GM04503 (cell line): ENCODE results near the gene CCSER1.
"Not testable (repeated sequence)": the region's sequence is repeated elsewhere in the genome, so short reads cannot be mapped to it uniquely, and the experiment has no call there.

ENCODE experiments used
- DNase-seq: peaks from one replicate; pipeline ENCODE4 v3.0.0-alpha.2; 2012; ENCODE audit warnings: low read depth

The CCSER1 gene

GRCh38 chr4:91592125-91592524 is 1464.9 kb downstream of the CCSER1 start:
- DNase-seq, result no peak

DNA sequence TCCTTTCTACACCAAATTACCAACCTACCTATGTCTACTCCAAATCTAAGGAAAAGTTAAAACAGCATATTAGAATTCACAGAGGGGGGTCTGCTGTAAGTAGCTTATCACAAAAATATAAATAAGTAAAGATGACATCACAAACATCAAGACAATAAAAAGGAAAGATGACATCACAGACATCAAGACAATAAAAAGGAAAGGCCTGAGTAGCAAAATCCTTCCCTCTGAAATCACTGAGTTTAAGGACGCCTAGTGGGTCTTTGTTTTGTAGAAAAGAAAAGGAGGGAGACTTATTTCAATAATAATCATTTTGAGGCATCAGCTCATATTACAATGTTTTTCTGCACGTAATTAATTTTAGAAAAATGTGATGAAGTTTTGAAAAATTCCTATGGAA is 1469.5 kb downstream of the CCSER1 start:
- no peak for DNase-seq

DNA sequence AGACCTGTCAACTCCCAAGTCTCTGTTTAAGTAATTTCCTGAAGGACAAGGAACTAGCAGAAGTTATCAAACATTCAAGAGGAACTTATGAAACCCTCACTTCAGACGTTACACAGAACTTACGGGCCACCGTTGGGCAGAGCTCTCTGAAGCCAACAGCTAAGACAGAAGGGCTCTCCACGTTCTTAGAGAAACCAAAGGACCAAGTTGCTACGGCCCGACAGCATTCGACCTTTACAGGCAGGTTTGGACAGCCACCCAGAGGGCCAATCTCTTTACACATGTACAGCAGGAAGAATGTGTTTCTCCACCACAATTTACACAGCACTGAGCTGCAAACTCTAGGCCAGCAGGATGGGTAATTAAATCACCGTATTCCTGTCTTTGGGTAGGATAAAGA is 1471.5 kb downstream of the CCSER1 start:
- no peak for DNase-seq

DNA sequence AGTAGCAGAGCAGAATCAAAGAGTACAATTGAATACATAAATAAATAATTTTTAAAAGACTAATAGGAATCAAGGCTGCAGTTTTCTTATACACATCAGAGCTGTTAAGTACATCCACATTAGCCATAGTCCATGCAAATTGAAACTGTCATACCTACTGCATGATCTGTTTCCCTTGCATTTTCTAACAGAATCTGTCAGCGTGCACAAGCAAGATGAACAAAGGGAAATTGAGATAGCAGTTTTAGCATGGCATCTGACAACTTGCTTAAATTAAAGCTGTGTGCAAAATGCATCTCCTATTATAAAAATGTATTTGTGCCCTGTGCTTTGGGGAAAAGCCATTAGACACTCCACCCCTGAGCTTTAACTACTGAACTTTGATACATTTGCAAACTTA is 1473.1 kb downstream of the CCSER1 start:
- DNase-seq, result no peak

DNA sequence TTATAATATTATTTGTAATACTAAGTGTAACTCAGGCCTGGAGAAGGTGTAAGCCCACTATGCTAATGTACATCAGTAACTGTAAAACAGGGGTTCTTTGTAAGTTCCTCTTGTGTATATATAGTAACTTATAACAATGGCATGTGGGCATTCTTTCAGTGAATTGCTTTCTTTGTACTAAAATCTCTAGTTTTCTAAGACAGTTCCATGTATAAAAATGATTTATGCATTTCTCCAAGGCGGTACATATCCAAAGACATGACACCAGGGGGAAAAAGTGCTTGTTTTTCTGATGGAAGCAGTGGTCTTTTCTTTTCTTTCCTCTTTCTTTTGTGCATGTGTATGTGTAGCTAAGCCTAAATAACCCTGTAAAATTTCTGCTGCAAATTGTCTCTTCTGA is 1474.2 kb downstream of the CCSER1 start:
- DNase-seq, result no peak

- DNase-seq, result no peak
Observed at GRCh38 chr4:91611782-91612181, 1484.6 kb downstream of the CCSER1 start.

DNA sequence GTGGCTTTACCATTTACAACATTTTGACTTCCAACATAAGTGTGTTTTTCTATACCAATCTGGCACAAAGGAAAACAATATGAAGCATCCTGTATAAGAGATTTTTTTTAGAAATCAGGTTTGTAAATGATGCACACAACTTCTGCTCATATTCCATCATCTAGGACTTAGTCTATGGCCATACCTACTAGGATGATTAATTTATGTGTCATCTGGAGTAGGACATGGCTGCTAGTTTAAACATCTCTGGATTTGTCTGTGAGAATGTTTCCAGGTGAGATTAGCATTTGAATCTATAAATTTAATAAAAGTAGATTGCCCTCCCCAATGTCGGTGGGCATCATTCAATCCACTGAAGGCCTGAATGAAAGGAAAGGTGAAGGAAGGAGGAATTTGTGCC is 1493.8 kb downstream of the CCSER1 start:
- DNase-seq, result no peak

DNA sequence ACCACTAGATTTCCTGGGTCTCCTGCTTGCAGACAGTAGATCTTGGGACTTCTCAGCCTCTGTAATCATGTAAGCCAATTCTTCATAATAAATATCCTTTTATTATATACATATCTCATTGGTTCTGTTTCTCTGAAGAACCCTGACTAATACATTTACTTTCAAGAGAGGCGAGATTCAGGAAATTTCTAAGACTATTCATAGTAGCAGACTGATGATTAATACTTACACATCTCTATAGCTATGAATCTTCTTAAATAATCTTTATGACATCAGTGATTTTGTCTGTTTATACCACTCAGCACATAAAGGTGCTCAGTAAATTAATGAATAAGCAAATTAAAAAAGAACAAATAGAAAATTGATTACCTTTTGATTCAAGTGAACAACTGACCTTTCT is 1494.3 kb downstream of the CCSER1 start:
- no peak for DNase-seq

GRCh38 chr4:91622925-91623602 is 1495.9 kb downstream of the CCSER1 start:
- DNase-seq, result no peak

DNA sequence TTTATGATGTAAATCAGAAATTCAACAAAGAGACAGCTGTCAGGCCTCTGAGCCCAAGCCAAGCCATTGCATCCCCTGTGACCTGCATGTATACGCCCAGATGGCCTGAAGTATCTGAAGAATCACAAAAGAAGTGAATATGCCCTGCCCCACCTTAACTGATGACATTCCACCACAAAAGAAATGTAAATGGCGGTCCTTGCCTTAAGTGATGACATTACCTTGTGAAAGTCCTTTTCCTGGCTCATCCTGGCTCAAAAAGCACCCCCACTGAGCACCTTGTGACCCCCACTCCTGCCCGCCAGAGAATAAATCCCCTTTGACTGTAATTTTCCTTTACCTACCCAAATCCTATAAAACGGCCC is 1496.4 kb downstream of the CCSER1 start:
- not testable (repeated sequence) for DNase-seq

DNA sequence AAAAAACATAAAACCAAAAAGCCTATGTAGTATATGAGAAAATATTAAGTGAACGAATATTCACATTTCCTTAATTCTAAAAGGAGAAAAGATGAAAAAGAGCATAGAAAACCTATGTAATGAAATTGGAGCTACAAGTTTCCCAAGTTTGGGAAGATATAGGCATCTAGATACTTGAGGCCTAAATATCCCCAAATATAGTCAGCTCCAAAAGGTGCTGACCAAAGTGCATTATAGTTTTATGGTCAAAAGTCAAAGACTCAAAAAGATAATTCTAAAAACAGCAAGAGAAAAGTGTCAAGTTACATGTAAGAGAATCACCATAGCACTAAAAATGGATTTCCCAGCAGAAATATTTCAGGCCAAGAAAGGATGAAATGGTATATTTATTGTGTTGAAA is 1502.9 kb downstream of the CCSER1 start:
- no peak for DNase-seq

DNA sequence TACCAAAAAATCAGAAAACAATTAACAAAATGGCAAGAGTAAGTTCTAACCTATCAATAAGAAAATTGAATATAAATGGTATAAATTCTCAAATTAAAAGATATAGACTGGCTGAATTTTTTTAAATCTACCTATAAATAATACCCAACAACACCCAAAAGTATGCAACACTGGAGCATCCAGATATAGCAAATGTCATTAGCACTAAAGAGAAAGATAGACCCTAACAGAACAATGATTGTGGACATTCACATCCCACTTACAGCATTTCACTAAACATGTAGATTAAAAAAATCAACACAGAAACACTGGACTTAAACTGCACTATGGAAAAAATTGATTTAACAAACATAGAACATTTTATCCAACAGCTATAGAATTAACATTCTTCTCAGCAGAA is 1503.6 kb downstream of the CCSER1 start:
- no peak for DNase-seq

DNA sequence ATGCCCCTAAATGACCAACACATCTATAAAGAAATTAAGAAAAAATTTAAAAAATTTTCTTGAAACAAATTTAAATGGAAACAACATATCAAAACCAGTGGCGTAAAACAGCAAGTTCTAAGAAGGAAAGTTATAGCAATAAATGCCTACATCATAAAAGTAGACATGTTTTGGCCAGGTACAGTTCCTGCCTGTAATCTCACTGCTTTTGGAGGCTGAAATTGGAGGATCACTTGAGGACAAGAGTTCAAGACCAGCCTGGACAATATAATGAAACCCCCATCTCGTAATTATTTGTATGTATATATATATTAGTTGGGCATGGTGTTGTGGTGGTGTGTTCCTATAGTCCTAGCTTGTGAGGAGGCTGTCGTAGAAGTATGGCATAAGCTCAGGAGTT is 1504.1 kb downstream of the CCSER1 start:
- no peak for DNase-seq

- no peak for DNase-seq
Observed at GRCh38 chr4:91636083-91636482, 1508.9 kb downstream of the CCSER1 start.
